Keratinocyte (primary cell): Measurements from ENCODE around the gene TTC39B. TPM values are rescaled to one million over a fixed set of nuclear protein-coding genes. Genes with fewer than 3 reads are reported as not detected.

Source experiments
- DNase-seq: peaks from one replicate; pipeline ENCODE4 v3.0.0-alpha.2; 2011; ENCODE audit warnings: low read depth, missing footprints, low spot score
- FAIRE-seq: peaks from 2 replicates; lab custom pipeline; 2011; peaks lifted over from hg19 to GRCh38; lab: Jason Lieb, UNC
- H2AFZ ChIP-seq: 2 replicates; pipeline ENCODE4 v1.6.0; 2012; ENCODE audit warnings: low read length, control low read depth, inconsistent platforms; ENCODE audit not compliant: control insufficient read depth
- H3K27ac ChIP-seq: 2 replicates; pipeline ENCODE4 v1.5.1; 2011; ENCODE audit warnings: low read length; ENCODE audit not compliant: control insufficient read depth, insufficient read depth
- H3K27me3 ChIP-seq: 3 replicates; pipeline ENCODE4 v1.6.0; 2011; ENCODE audit warnings: low read length; ENCODE audit not compliant: control insufficient read depth, insufficient read depth; ENCODE audit errors: extremely low read depth
- H3K36me3 ChIP-seq, 2 experiments: 2 replicates in 1 of 2; 3 replicates in 1 of 2; pipeline ENCODE4 v1.5.1; 2011; ENCODE audit warnings: low read length in 2 of 2, mild to moderate bottlenecking in 1 of 2; ENCODE audit not compliant: control insufficient read depth in 2 of 2, insufficient read depth in 2 of 2; ENCODE audit errors: extremely low read depth in 1 of 2
- H3K4me1 ChIP-seq: 3 replicates; pipeline ENCODE4 v1.5.1; 2011; ENCODE audit warnings: low read length; ENCODE audit not compliant: control insufficient read depth, insufficient read depth; ENCODE audit errors: extremely low read depth
- H3K4me2 ChIP-seq: 3 replicates; pipeline ENCODE4 v1.6.0; 2011; ENCODE audit warnings: low read depth, low read length; ENCODE audit not compliant: control insufficient read depth, insufficient read depth; ENCODE audit errors: extremely low read depth
- H3K4me3 ChIP-seq, 3 experiments: fragments of 200-600 bp in 1 of 3; sonication (generic) in 1 of 3; 2 replicates in 2 of 3; 3 replicates in 1 of 3; pipeline ENCODE4 v1.5.1; 2011 to 2016; ENCODE audit warnings: low read length in 3 of 3, mild to moderate bottlenecking in 3 of 3, control low read depth in 2 of 3, inconsistent platforms in 1 of 3, low read depth in 1 of 3, mixed read lengths in 1 of 3, mixed run types in 1 of 3, moderate library complexity in 1 of 3; ENCODE audit not compliant: control insufficient read depth in 2 of 3, insufficient read depth in 2 of 3; ENCODE audit errors: extremely low read depth in 1 of 3
- H3K79me2 ChIP-seq: 2 replicates; pipeline ENCODE4 v1.6.0; 2012; ENCODE audit warnings: low read length; ENCODE audit not compliant: control insufficient read depth, insufficient read depth
- H3K9ac ChIP-seq: 3 replicates; pipeline ENCODE4 v1.6.0; 2011; ENCODE audit warnings: low read length; ENCODE audit not compliant: control insufficient read depth, insufficient read depth; ENCODE audit errors: extremely low read depth
- H3K9me1 ChIP-seq: 3 replicates; pipeline ENCODE4 v1.6.0; 2011; ENCODE audit warnings: low read length; ENCODE audit not compliant: control insufficient read depth, insufficient read depth; ENCODE audit errors: extremely low read depth
- H3K9me3 ChIP-seq: 2 replicates; pipeline ENCODE4 v1.5.1; 2012; ENCODE audit warnings: low read depth, low read length; ENCODE audit not compliant: control insufficient read depth
- H4K20me1 ChIP-seq: 3 replicates; pipeline ENCODE4 v1.6.0; 2011; ENCODE audit warnings: low read length; ENCODE audit not compliant: control insufficient read depth, insufficient read depth; ENCODE audit errors: extremely low read depth
- EZH2 ChIP-seq: IDR thresholded peaks from one replicate; pipeline ENCODE4 v1.6.1; 2012; ENCODE audit warnings: inconsistent platforms, mild to moderate bottlenecking, low read length, moderate library complexity
- dilution Hi-C: fragments of 300-500 bp; cut with MboI; formaldehyde crosslinking; loops from one replicate; pipeline ENCODE4 v1.7.0; 2020; ENCODE audit warnings: low sequenced_read_pairs; ENCODE audit not compliant: extremely low pct_ligation_motif_present
- polyA plus RNA-seq, 5 experiments: library from polyadenylated mRNA; depleted of rRNA in 3 of 5; stranded (reverse) in 3 of 5; stranded (forward) in 1 of 5; unstranded in 1 of 5; fragments of >200 nt; gene quantifications; 1 replicate in 1 of 5; 2 replicates in 3 of 5; 3 replicates in 1 of 5; pipeline versions ENCODE4 v1.2.1 to v1.2.3, GENCODE V29; 2011 to 2012; ENCODE audit warnings: missing spikeins in 2 of 5, low read depth in 1 of 5, low replicate concordance in 1 of 5
- TF ChIP-seq, protein P1 (sequence below), 3 experiments: IDR thresholded peaks in 1 of 3; conservative IDR thresholded peaks in 1 of 3; optimal IDR thresholded peaks in 1 of 3; 2 replicates in 2 of 3; 3 replicates in 1 of 3; pipeline versions ENCODE3 to v1.5.1; 2011; ENCODE audit warnings: low read length in 3 of 3, mild to moderate bottlenecking in 3 of 3, moderate library complexity in 2 of 3, control low read depth in 1 of 3, inconsistent platforms in 1 of 3; ENCODE audit not compliant: insufficient read depth in 2 of 3; ENCODE audit errors: extremely low read depth in 1 of 3

The TTC39B gene
- polyA plus RNA-seq, 1 donor (not counting 4 experiments of a cell fraction or from before 2014, with no cell fraction given) = 9.7 TPM

GRCh38 chr9:15354713-15355112 is 47.7 kb upstream of the TTC39B start:
- Histone ChIP-seq H2AFZ (no peak overlapping the region), H3K27ac (no peak overlapping the region), H3K4me1 (no peaks in the 10 kb centered on the region), H3K9ac (no peak overlapping the region), H3K79me2 (no peaks in the 10 kb centered on the region), H4K20me1 (no peaks in the 10 kb centered on the region), H3K27me3 (no peaks in the 10 kb centered on the region), H3K9me3 (no peaks in the 10 kb centered on the region), H3K4me2 (no peak overlapping the region), H3K9me1 (no peaks in the 10 kb centered on the region), H3K36me3 (no peaks in the 10 kb centered on the region), H3K4me3 (no peak overlapping the region)
- dilution Hi-C loops = no loop called here
- TF ChIP-seq EZH2 = no peak
- TF ChIP-seq, protein P1, sequence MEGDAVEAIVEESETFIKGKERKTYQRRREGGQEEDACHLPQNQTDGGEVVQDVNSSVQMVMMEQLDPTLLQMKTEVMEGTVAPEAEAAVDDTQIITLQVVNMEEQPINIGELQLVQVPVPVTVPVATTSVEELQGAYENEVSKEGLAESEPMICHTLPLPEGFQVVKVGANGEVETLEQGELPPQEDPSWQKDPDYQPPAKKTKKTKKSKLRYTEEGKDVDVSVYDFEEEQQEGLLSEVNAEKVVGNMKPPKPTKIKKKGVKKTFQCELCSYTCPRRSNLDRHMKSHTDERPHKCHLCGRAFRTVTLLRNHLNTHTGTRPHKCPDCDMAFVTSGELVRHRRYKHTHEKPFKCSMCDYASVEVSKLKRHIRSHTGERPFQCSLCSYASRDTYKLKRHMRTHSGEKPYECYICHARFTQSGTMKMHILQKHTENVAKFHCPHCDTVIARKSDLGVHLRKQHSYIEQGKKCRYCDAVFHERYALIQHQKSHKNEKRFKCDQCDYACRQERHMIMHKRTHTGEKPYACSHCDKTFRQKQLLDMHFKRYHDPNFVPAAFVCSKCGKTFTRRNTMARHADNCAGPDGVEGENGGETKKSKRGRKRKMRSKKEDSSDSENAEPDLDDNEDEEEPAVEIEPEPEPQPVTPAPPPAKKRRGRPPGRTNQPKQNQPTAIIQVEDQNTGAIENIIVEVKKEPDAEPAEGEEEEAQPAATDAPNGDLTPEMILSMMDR (optimal IDR thresholded peaks at IDR 0.05 in 1 of 3, IDR thresholded peaks at IDR 0.05 in 1 of 3, conservative IDR thresholded peaks at IDR 0.05 in 1 of 3; ENCODE audit: extremely low read depth in 1 of 3, insufficient read depth in 2 of 3, low read length in 3 of 3) = no peak
- FAIRE-seq (no peak), DNase-seq (no peak)

DNA sequence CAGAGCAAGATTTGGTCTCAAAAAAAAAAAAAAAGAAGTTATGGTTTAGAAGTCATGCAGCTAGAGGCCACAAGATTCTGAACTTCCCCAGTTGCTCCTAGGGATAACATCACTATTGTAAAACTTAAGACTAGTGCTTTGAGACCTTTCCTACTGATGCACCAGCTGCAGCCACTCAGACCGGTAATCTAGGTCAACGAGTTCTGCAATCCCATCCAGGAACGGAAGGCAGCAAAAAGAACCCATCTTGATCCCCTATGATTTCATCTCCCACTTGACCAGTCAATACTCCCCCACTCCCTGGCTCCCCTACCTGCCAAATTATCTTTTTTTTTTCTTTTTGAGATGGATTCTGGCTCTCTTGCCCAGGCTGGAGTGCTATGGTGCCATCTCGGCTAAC is 46.9 kb upstream of the TTC39B start:
- H3K27me3 ChIP-seq = no peaks in the 10 kb centered on the region
- no peak overlapping the region for H3K9ac ChIP-seq
- no peaks in the 10 kb centered on the region for H4K20me1 ChIP-seq
- H3K4me3 ChIP-seq = no peak overlapping the region
- DNase-seq (no peak), FAIRE-seq (no peak)
- H3K4me1 ChIP-seq = no peaks in the 10 kb centered on the region
- dilution Hi-C loops = no loop called here
- no peak overlapping the region for H3K27ac ChIP-seq
- H2AFZ ChIP-seq = no peak overlapping the region
- no peaks in the 10 kb centered on the region for H3K79me2 ChIP-seq
- H3K36me3 ChIP-seq = no peaks in the 10 kb centered on the region
- no peaks in the 10 kb centered on the region for H3K9me3 ChIP-seq
- no peaks in the 10 kb centered on the region for H3K9me1 ChIP-seq
- no peak overlapping the region for H3K4me2 ChIP-seq
- no peak for TF ChIP-seq EZH2
- TF ChIP-seq, protein P1 (optimal IDR thresholded peaks at IDR 0.05 in 1 of 3, IDR thresholded peaks at IDR 0.05 in 1 of 3, conservative IDR thresholded peaks at IDR 0.05 in 1 of 3; ENCODE audit: extremely low read depth in 1 of 3, insufficient read depth in 2 of 3, low read length in 3 of 3) = no peak
